Central memory CD8-positive, alpha-beta T cell (primary cell): ENCODE data around the gene TNS4.

Experiments used
- ATAC-seq: fragments of 150-1000 bp; cut with Tn5 transposase; replicated peaks from 2 replicates; pipeline ENCODE4 v1.10.0; 2022; ENCODE audit warnings: mild to moderate bottlenecking, moderate FRiP score, moderate number of reproducible peaks; ENCODE audit not compliant: poor library complexity, severe bottlenecking; ENCODE audit errors: extremely low read depth
- DNase-seq, 2 donors: peaks; one replicate each; pipeline ENCODE4 v3.0.0; 2021; ENCODE audit warnings: low spot score in 2 of 2
- H3K27ac Mint-ChIP-seq: one replicate; pipeline ENCODE4 v1.8.0; 2022; ENCODE audit warnings: low read depth, mild to moderate bottlenecking, moderate library complexity, mixed read lengths
- H3K27me3 Mint-ChIP-seq: one replicate; pipeline ENCODE4 v1.8.0; 2022; ENCODE audit warnings: mixed read lengths
- H3K36me3 Mint-ChIP-seq: one replicate; pipeline ENCODE4 v1.8.0; 2022; ENCODE audit warnings: mild to moderate bottlenecking, moderate library complexity, mixed read lengths; ENCODE audit not compliant: insufficient read depth
- H3K4me1 Mint-ChIP-seq: one replicate; pipeline ENCODE4 v1.8.0; 2022; ENCODE audit warnings: mixed read lengths
- H3K4me3 Mint-ChIP-seq: one replicate; pipeline ENCODE4 v1.8.0; 2022; ENCODE audit warnings: mild to moderate bottlenecking, moderate library complexity, mixed read lengths
- H3K9me3 Mint-ChIP-seq: one replicate; pipeline ENCODE4 v1.8.0; 2022; ENCODE audit warnings: mixed read lengths

The TNS4 gene

GRCh38 chr17:40479754-40480480 lies 21.5 kb downstream of the TNS4 start:
- H3K9me3 Mint-ChIP-seq, result no peaks in the 10 kb centered on the region
- no peak for DNase-seq
- H3K36me3 Mint-ChIP-seq, result peaks cover 12% of the 10 kb centered on the region
- ATAC-seq, result no peak
- H3K27me3 Mint-ChIP-seq, result no peaks in the 10 kb centered on the region
- H3K27ac Mint-ChIP-seq, result peak overlapping the region; percentile 97
- peaks cover 66% of the 10 kb centered on the region for H3K4me1 Mint-ChIP-seq
- peak overlapping the region; percentile 49 for H3K4me3 Mint-ChIP-seq

GRCh38 chr17:40478486-40478885 lies 22.9 kb downstream of the TNS4 start:
- DNase-seq (no peak), ATAC-seq (no peak)
- peaks cover 12% of the 10 kb centered on the region for H3K36me3 Mint-ChIP-seq
- H3K4me3 Mint-ChIP-seq, result peak overlapping the region; percentile 49
- H3K27me3 Mint-ChIP-seq, result no peaks in the 10 kb centered on the region
- no peaks in the 10 kb centered on the region for H3K9me3 Mint-ChIP-seq
- H3K27ac Mint-ChIP-seq, result peak overlapping the region; percentile 97
- peaks cover 52% of the 10 kb centered on the region for H3K4me1 Mint-ChIP-seq

- Mint-ChIP-seq H3K27me3 (no peaks in the 10 kb centered on the region), H3K27ac (no peak overlapping the region), H3K36me3 (peaks cover 12% of the 10 kb centered on the region), H3K9me3 (no peaks in the 10 kb centered on the region), H3K4me3 (no peak overlapping the region), H3K4me1 (peaks cover 49% of the 10 kb centered on the region)
- no peak for ATAC-seq
- DNase-seq, result no peak
These were observed 23.6 kb downstream of the TNS4 start for GRCh38 chr17:40477796-40478195.

GRCh38 chr17:40475234-40475908 lies 26.1 kb downstream of the TNS4 start:
- H3K9me3 Mint-ChIP-seq, result no peaks in the 10 kb centered on the region
- peaks cover 9% of the 10 kb centered on the region for H3K36me3 Mint-ChIP-seq
- H3K27me3 Mint-ChIP-seq, result no peaks in the 10 kb centered on the region
- H3K27ac Mint-ChIP-seq, result no peak overlapping the region
- ATAC-seq (no peak), DNase-seq (no peak)
- H3K4me1 Mint-ChIP-seq, result peaks cover 25% of the 10 kb centered on the region
- no peak overlapping the region for H3K4me3 Mint-ChIP-seq

GRCh38 chr17:40474419-40475002 lies 26.9 kb downstream of the TNS4 start:
- Mint-ChIP-seq H3K36me3 (peaks cover 8% of the 10 kb centered on the region), H3K27me3 (no peaks in the 10 kb centered on the region), H3K4me1 (peaks cover 16% of the 10 kb centered on the region), H3K9me3 (no peaks in the 10 kb centered on the region), H3K4me3 (no peak overlapping the region), H3K27ac (no peak overlapping the region)
- ATAC-seq (no peak), DNase-seq (no peak)

GRCh38 chr17:40473573-40474365 lies 27.7 kb downstream of the TNS4 start:
- no peaks in the 10 kb centered on the region for H3K27me3 Mint-ChIP-seq
- peaks cover 7% of the 10 kb centered on the region for H3K36me3 Mint-ChIP-seq
- no peaks in the 10 kb centered on the region for H3K9me3 Mint-ChIP-seq
- no peak for ATAC-seq
- DNase-seq, result no peak
- H3K4me3 Mint-ChIP-seq, result no peak overlapping the region
- H3K27ac Mint-ChIP-seq, result peak overlapping the region; percentile 56
- peaks cover 9% of the 10 kb centered on the region for H3K4me1 Mint-ChIP-seq

- peaks cover 6% of the 10 kb centered on the region for H3K4me1 Mint-ChIP-seq
- no peak for DNase-seq
- no peaks in the 10 kb centered on the region for H3K9me3 Mint-ChIP-seq
- H3K36me3 Mint-ChIP-seq, result peaks cover 7% of the 10 kb centered on the region
- H3K27ac Mint-ChIP-seq, result peak overlapping the region; percentile 56
- no peaks in the 10 kb centered on the region for H3K27me3 Mint-ChIP-seq
- no peak overlapping the region for H3K4me3 Mint-ChIP-seq
- ATAC-seq, result no peak
These were observed 28.5 kb downstream of the TNS4 start for GRCh38 chr17:40472733-40473452.

- Mint-ChIP-seq H3K27ac (no peak overlapping the region), H3K4me1 (peaks cover 6% of the 10 kb centered on the region), H3K9me3 (no peaks in the 10 kb centered on the region), H3K36me3 (peaks cover 7% of the 10 kb centered on the region), H3K4me3 (no peak overlapping the region), H3K27me3 (no peaks in the 10 kb centered on the region)
- no peak for DNase-seq
- no peak for ATAC-seq
These were observed 29.3 kb downstream of the TNS4 start for GRCh38 chr17:40471846-40472732.

- DNase-seq (no peak), ATAC-seq (no peak)
- no peaks in the 10 kb centered on the region for H3K9me3 Mint-ChIP-seq
- no peak overlapping the region for H3K4me3 Mint-ChIP-seq
- peaks cover 3% of the 10 kb centered on the region for H3K4me1 Mint-ChIP-seq
- H3K36me3 Mint-ChIP-seq, result peaks cover 5% of the 10 kb centered on the region
- H3K27ac Mint-ChIP-seq, result no peak overlapping the region
- no peaks in the 10 kb centered on the region for H3K27me3 Mint-ChIP-seq
These were observed 30.2 kb downstream of the TNS4 start for GRCh38 chr17:40470932-40471828.

GRCh38 chr17:40469805-40470675 lies 31.4 kb downstream of the TNS4 start:
- ATAC-seq, result no peak
- no peaks in the 10 kb centered on the region for H3K27me3 Mint-ChIP-seq
- no peaks in the 10 kb centered on the region for H3K4me1 Mint-ChIP-seq
- H3K9me3 Mint-ChIP-seq, result no peaks in the 10 kb centered on the region
- no peak overlapping the region for H3K27ac Mint-ChIP-seq
- H3K36me3 Mint-ChIP-seq, result peaks cover under 1% of the 10 kb centered on the region
- no peak for DNase-seq
- H3K4me3 Mint-ChIP-seq, result no peak overlapping the region
